ENCODE data around the gene KXD1. TPM values are rescaled to one million over a fixed set of nuclear protein-coding genes. Genes with fewer than 3 reads are reported as not detected.

Gene KXD1
- total RNA-seq, 6 donors from 2014 or later, result 69.6 to 333 (median 103) TPM

DNA sequence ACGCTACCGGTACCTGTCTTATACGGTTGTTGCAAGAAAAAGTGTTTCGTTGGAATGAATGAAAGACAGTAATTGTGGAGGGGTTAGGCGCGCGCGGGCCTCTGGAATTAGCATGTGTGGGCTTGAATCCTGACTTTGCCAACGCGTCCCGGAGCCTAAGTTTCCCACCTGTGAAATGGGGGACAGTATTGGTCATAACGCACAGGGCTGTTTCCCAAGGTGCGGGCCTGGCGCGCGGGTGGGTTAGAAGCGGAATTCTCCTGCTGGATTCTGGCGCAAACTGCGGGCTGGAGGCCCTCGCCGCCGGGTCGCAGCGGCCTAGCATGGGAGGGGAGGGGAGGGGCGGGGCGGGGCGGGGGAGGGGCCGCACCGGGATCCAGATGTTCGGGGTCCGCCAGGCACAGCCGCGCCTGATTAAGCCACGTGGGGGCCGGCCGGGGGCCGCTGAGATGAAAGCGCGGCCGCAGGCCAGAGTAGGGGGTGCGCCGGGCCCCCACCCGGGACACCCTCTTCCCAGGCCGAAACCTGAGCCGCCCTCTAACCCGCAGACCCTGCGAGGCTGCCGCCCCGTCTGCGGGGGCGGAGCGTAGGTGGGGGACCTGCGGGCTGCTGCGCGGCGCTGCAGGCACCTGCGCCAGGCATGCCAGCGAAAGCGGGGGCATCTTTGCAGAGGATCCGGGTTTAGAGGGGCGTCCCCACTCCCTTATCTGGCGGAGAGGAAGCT is 53.8 kb downstream of the KXD1 start:
- H3K4me3 ChIP-seq, result peak overlapping the region in 1 of 4 donors; percentile 48
- no peak overlapping the region for H3K27ac ChIP-seq
- DNase-seq (peak in 1 of 2 donors; percentile 81), ATAC-seq (ENCODE audit: low FRiP score in 2 of 2) (no peak)
- 2 to 5% methylated on average over 11 to 32 of the region's 62 CpGs for WGBS, 2 donors
- TF ChIP-seq EP300 (IDR thresholded peaks at IDR 0.05) (no peak), POLR2A (IDR thresholded peaks at IDR 0.05) (no peak), POLR2AphosphoS5 (IDR thresholded peaks at IDR 0.05) (no peak)
- TF ChIP-seq, protein P1, sequence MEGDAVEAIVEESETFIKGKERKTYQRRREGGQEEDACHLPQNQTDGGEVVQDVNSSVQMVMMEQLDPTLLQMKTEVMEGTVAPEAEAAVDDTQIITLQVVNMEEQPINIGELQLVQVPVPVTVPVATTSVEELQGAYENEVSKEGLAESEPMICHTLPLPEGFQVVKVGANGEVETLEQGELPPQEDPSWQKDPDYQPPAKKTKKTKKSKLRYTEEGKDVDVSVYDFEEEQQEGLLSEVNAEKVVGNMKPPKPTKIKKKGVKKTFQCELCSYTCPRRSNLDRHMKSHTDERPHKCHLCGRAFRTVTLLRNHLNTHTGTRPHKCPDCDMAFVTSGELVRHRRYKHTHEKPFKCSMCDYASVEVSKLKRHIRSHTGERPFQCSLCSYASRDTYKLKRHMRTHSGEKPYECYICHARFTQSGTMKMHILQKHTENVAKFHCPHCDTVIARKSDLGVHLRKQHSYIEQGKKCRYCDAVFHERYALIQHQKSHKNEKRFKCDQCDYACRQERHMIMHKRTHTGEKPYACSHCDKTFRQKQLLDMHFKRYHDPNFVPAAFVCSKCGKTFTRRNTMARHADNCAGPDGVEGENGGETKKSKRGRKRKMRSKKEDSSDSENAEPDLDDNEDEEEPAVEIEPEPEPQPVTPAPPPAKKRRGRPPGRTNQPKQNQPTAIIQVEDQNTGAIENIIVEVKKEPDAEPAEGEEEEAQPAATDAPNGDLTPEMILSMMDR (IDR thresholded peaks at IDR 0.05), result no peak
- H3K36me3 ChIP-seq, result no peaks in the 10 kb centered on the region
- peaks cover 2 to 65% (median 44%) of the 10 kb centered on the region in 4 donors for H3K27me3 ChIP-seq
- peaks cover 42 to 56% (median 48%) of the 10 kb centered on the region in 4 donors for H3K4me1 ChIP-seq
- no peaks in the 10 kb centered on the region for H3K9me3 ChIP-seq

DNA sequence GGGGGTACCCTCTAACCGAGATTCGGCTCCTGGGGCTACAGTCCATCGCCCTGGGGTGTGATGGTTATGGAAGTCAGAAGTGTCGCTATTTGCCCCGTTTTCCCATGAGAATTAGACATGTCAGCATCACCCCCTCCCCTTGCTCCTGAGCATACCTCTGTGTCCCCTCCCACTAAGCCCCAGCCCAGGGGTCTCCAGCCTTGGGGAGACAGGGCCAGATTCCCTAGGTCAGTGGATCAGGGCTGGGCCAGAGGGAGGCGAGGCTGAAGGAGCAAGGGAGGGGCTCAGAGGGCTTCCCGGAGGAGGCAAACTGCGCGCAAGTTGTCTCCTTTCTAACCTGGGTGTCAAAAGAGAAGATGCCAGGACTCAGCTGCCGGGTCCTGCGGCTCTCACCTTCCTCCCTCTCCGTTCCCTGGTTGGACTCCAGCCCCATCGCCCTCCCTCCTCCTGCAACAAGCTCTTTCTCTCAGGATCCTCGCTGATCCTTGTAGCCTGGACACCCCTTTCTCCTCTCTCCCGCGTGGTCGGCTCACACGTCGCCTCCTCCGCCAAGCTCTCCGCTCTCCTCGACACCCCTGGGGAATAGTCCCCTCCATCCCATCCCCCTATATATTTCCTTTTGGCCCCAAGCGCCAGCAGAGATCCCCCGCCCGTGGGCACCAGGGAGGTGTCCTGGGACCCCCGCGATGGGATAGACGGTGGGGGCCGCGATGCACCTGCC is 54.5 kb downstream of the KXD1 start:
- no peak for ATAC-seq (ENCODE audit: low FRiP score in 2 of 2)
- H3K27me3 ChIP-seq, result peaks cover 2 to 60% (median 42%) of the 10 kb centered on the region in 4 donors
- H3K9me3 ChIP-seq, result no peaks in the 10 kb centered on the region
- peaks cover 37 to 51% (median 44%) of the 10 kb centered on the region in 4 donors for H3K4me1 ChIP-seq
- no peaks in the 10 kb centered on the region for H3K36me3 ChIP-seq
- TF ChIP-seq POLR2AphosphoS5 (IDR thresholded peaks at IDR 0.05) (no peak), EP300 (IDR thresholded peaks at IDR 0.05) (no peak), POLR2A (IDR thresholded peaks at IDR 0.05) (no peak)
- TF ChIP-seq, protein P1 (IDR thresholded peaks at IDR 0.05), result no peak
- no peak overlapping the region for H3K27ac ChIP-seq
- H3K4me3 ChIP-seq, result peak overlapping the region in 3 of 4 donors; percentile 31 to 48 (median 42)
- WGBS, 2 donors, result 1 to 2% methylated on average over 14 to 27 of the region's 30 CpGs
- DNase-seq, result no peak

DNA sequence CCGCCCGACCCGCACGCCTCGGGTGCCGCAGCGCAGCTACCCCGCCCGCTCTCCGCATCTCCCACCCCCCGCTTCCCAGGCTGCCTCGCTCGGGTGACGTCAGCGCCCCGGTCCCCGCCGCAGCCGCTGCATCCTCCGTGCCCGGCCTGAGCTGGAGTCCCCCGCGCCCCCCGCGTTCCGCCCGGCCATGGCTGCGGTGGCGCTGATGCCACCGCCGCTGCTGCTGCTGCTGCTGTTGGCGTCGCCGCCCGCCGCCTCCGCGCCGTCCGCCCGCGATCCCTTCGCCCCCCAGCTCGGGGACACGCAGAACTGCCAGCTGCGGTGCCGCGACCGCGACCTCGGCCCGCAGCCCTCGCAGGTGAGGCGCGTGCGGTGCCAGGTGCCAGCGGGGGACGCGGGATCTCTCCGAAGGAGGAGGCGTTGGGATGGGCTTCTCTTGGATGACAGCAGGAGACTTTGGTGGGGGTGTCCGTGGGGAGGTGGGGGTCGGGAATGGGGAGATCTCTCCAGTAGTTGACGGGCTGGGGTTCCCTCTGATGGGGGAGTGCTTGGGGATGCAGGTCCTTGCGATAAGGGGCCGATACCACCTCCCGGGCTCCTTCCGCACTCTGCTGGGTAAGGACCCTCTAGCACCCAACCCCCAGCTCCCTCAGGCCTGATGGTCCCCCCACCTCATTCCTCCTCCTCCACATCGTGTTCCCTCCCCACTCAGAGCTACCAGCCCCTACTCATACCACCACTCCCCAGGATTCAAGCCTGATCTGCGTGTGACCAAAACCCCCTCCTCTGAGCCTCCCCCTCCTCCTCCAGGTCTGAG is 55.3 kb downstream of the KXD1 start, which contains the start of gene TMEM59L:
Gene TMEM59L (plus strand): TSS at position 99 of the 817 bp plus-strand sequence. CDS start 89 bp downstream, at position 188.
- Histone ChIP-seq H3K9me3 (no peaks in the 10 kb centered on the region), H3K27me3 (peaks cover 2 to 53% (median 35%) of the 10 kb centered on the region in 4 donors), H3K27ac (no peak within 1 kb of the TSS), H3K36me3 (no peaks in the 10 kb centered on the region), H3K4me3 (peak within 1 kb of the TSS; percentile 19 to 48 (median 36)), H3K4me1 (peaks cover 30 to 43% (median 36%) of the 10 kb centered on the region in 4 donors)
- DNase-seq, result peak in 1 of 2 donors; percentile 89
- 1 to 30% methylated on average over 4 to 16 of the region's 70 CpGs for WGBS, 2 donors
- peak in 1 of 2 donors; percentile 41 for ATAC-seq (ENCODE audit: low FRiP score in 2 of 2)
- TF ChIP-seq POLR2AphosphoS5 (IDR thresholded peaks at IDR 0.05), result no peak
- no peak for TF ChIP-seq EP300 (IDR thresholded peaks at IDR 0.05)
- no peak for TF ChIP-seq POLR2A (IDR thresholded peaks at IDR 0.05)
- TF ChIP-seq, protein P1 (IDR thresholded peaks at IDR 0.05), result no peak

DNA sequence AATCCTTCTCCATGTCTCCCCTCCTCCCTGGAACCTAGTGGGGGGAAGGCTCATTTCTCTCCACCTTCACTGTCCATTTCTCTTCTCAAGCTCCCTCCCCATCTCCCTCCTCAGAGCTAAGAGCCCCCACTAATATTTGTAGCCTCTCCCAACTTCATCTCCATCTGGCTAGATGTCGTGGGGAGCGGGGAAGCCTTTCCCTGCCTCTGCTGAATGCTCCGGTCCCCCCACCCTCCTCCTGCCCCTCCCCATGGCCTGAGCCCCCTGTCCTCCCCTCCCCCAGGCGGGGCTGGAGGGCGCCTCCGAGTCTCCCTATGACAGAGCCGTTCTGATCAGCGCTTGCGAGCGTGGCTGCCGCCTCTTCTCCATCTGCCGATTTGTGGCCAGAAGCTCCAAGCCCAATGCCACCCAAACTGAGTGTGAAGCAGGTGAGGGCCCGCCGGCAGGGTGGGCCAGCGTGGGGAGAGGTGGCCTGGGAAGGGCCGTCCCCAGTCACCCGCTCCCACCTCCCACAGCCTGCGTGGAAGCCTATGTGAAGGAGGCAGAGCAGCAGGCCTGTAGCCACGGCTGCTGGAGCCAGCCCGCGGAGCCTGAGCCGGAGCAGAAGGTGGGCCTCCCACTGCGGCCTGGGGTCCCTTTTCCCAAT is 56.0 kb downstream of the KXD1 start:
- ATAC-seq (ENCODE audit: low FRiP score in 2 of 2) (no peak), DNase-seq (peak in 1 of 2 donors; percentile 61)
- 26 to 38% methylated on average over 8 to 16 of the region's 23 CpGs for WGBS, 2 donors
- H3K36me3 ChIP-seq, result no peaks in the 10 kb centered on the region
- TF ChIP-seq, protein P1 (IDR thresholded peaks at IDR 0.05), result no peak
- no peak for TF ChIP-seq POLR2AphosphoS5 (IDR thresholded peaks at IDR 0.05)
- no peak for TF ChIP-seq EP300 (IDR thresholded peaks at IDR 0.05)
- no peak for TF ChIP-seq POLR2A (IDR thresholded peaks at IDR 0.05)
- H3K4me1 ChIP-seq, result peaks cover 30 to 42% (median 35%) of the 10 kb centered on the region in 4 donors
- H3K27me3 ChIP-seq, result peaks cover 2 to 47% (median 33%) of the 10 kb centered on the region in 4 donors
- H3K27ac ChIP-seq, result no peak overlapping the region
- H3K9me3 ChIP-seq, result no peaks in the 10 kb centered on the region
- no peak overlapping the region for H3K4me3 ChIP-seq
